Activated effector memory CD4-positive, alpha-beta T cell treated with anti-CD3 and anti-CD28 coated beads, Interleukin-2, amount 50 U/mL, for 16 hours (primary cell): ENCODE results near the gene TGM1.
A peak's percentile ranks its signal among the peaks of the same experiment; 100 is the strongest.

ENCODE experiments used
- DNase-seq: peaks from one replicate; pipeline ENCODE4 v3.0.0-alpha.2; 2020

TGM1 gene

GRCh38 chr14:24252289-24253124 lies 10.5 kb downstream of the TGM1 start:
- no peak for DNase-seq

DNA sequence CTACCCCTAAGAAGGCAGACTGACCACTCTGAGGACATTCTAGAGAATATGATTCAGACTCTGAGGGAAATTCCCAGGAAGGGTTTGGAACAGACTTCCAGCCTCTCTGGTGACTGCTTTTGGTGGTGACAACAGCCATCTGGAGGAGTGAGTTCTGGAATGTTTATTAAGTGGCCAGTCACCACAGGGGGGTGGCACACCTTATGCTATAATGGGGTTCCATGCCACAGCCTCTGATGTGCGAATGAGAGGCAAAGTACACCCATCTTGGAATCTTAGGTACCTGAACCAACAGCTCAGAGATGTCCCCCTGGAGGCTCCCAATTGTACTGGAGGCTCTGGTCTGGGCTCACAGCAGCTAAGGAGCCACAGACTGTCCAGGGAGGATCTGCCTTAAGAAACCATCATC lies 11.1 kb downstream of the TGM1 start:
- DNase-seq: no peak

- DNase-seq: peak; percentile 45
Measured at GRCh38 chr14:24250354-24250753, 12.6 kb downstream of the TGM1 start.

GRCh38 chr14:24249230-24250021 lies 13.6 kb downstream of the TGM1 start:
- DNase-seq: peak; percentile 51

DNA sequence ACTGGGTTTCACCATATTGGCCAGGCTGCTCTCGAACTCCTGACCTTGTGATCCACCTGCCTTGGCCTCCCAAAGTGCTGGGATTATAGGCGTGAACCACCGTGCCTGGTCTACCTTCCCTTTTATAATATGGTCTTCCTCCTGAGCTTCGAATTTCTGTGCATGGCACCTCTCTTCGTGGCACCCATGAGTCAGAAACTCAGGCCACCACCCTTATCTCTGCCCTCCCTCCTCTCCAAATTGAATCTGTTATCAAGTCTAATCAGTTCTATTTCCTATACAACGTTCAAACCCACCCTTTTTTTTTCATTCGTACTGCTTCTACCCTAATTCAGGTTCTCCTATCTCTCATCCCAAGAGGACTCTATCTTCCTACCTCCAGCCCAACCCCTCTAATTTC lies 15.6 kb downstream of the TGM1 start:
- peak; percentile 59 for DNase-seq

DNA sequence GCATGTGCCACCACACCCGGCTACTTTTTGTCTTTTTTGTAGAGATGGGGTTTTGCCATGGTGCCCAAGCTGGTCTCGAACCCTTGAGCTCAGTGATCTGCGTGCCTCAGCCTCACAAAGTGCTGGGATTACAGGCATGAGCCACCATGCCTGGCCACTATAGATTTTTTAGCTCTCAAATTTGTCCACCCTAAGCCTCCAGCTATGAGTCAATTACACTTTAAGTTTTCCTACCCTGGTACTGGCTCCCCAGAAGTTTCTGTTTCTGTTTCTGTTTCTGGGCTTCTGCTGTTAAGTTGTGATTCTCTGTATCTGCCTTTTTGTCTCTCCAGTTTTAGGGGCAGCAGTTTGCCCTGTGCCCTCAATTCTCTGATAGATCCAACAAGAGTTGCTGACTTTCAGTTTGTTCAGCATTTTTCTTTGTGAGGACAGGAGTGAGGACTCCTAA lies 16.2 kb downstream of the TGM1 start:
- peak; percentile 65 for DNase-seq

DNA sequence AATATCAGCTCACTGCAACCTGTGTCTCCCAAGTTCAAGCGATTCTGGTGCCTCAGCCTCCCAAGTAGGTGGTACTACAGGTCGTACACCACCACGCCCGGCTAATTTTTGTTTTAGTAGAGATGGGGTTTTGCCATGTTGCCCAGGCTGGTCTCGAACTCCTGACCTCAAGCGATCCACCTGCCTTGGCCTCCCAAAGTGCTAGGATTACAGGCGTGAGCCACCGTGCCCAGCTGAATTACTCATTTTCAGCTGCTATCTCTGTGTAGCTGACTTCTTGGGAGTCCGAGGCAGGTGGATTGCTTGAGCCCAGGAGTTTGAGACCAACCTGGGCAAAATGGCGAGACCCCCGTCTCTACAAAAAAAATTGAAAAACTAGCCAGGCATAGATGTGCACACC lies 17.6 kb downstream of the TGM1 start:
- DNase-seq: peak; percentile 50

- DNase-seq: no peak
Measured at GRCh38 chr14:24243336-24243836, 19.6 kb downstream of the TGM1 start.

DNA sequence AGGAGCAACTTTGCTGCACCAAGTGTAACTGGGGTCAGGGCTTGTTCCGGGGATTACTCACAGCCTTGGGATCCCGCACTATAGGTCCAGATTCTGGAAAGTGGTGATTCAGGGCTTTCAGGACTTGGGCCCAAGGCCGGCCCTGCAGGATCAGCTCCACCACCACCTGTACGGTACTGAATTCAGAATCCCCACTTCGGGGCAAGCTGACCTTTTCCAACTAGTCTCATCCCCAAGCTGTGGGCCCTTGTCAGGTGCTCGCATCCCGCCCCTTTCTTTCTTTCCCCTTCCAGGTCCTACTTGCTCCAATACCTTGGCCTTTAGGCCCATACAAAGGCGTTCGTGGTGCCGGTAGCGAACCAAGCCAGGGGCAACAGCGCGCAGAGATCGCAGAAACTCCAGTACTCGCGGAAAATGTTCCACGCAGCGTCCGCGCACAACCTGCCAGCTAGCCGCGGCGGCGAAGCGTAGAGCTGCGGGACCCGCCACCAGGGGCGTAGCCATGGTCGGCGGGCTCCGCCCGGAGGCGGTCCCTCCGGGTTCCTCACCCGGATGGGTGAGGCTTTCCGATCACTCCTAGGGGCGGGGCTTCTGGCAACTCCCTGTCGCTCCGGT lies 21.0 kb downstream of the TGM1 start:
- peak; percentile 97 for DNase-seq

- no peak for DNase-seq
Measured at GRCh38 chr14:24240110-24240918, 22.7 kb downstream of the TGM1 start.

DNA sequence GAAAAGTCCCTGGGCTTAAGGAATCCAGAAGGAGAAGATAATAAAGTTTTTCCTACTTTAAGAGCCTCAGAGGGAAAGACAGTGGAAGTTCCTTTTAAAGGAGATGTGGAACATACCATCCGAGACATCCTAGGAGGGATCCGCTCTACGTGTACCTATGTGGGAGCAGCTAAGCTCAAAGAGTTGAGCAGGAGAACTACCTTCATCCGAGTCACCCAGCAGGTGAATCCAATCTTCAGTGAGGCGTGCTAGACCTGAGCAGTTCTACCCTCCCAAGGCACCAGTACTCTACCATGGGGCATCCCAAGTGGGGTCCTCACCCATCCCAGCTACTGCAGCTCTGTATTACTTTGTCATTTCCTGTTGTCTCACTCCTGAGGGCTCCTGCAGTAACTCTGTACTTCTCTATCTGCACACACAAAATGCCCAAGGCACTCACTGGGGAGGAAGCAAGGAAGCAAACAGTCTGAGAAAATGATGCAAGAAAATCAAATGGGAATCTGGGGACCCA lies 24.4 kb downstream of the TGM1 start:
- DNase-seq: peak; percentile 59

- peak; percentile 65 for DNase-seq
Measured at GRCh38 chr14:24238123-24238522, 24.9 kb downstream of the TGM1 start.

GRCh38 chr14:24237463-24237955 lies 25.5 kb downstream of the TGM1 start:
- DNase-seq: no peak

DNA sequence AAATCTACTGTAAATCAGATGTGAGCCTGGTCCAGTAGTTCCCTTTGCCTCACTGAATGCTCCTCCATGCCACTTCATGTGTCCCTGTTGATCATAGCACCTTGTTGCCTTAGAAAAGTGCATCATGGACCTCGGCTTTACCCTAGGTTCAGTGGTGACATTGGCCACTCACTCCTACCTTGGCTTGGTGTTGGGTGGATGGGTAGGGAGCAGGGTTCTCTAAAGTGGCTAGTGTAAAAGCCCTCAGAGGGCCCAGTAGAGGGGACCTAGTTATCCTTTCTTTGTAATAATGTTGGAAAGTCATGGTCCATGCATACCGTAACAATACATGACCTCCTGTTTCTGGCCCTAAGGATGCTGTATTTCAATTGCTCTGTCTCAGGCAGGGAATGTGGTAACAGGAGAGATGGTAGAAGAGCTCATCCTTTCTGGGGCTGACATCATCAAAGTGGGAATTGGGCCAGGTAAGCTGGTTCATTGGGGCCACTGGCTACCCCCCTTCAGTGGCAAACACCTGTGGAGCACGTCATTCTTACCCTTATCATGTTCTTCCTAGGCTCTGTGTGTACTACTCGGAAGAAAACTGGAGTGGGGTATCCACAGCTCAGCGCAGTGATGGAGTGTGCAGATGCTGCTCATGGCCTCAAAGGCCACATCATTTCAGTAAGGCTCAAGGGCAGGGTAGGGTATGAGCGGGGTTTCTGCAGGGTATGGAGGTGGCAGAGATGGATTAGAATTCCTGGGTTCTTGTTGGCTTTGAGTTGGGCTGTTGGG lies 26.1 kb downstream of the TGM1 start:
- DNase-seq: no peak

GRCh38 chr14:24235804-24236688 lies 26.9 kb downstream of the TGM1 start:
- no peak for DNase-seq

DNA sequence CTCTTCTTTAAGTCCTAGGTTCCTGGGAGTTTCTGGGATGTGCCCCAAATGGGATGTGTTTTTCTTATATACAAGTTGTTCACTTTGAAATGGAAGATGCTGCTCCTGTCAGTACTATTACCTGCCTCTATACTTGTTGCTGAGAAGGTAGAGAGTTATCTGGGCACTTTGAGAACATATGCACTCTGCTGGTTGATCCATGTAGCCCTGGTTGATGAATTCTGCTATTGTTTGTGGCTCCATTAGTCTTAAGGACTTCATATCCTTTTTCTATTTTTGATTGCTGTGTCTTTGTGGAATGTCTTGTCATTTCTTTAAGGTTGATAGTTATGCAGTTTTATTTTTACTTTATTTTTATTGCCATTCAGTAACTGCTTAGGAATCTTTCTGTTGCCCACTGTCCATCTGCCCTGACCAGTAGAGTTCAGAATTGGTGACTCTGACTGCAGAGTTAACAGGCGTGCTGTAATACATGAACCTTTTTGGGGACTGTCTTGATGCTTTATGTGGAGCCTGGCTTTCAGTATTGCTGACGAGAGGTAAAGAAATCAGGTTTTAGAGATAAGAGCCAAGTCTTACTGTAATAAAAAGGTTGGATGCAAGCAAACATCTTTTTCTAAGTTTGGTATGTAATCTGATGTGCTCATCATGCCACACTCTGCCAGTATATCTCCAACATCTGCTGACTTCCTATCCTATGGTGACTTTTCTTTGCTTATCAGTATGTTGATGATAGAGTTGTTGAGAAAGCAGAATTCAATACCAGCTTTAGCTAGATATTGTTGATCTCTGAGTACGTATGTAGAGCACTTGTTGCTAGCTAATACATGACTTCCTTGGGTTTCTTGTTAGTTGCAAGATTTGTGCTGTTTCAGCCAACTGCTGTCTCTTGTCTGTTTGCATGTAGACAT lies 28.6 kb downstream of the TGM1 start:
- DNase-seq: no peak

DNA sequence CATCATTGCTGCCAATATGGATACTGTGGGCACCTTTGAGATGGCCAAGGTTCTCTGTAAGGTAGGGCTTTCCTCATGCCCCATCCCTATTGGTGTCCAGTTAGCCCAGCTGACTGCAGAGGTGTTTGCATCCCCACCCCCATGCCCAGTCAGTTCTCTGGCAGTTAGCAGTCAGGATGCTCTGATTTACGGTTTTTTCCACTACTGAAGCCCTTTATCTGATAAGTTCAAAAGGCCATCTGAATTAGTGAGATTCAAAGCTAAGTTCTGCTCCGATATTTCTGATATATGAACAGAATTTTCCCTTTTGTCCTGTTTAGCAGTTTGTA lies 29.5 kb downstream of the TGM1 start:
- peak; percentile 69 for DNase-seq

- DNase-seq: peak; percentile 71
Measured at GRCh38 chr14:24232645-24233537, 30.1 kb downstream of the TGM1 start, which contains the start of gene GMPR2. Gene GMPR2 (plus strand): TSS chr14:24232929. CDS start chr14:24233254, 325 bp downstream.
